A673 (cell line): ENCODE measurements around the gene FREY1. TPM values are rescaled to one million over a fixed set of nuclear protein-coding genes. Genes with fewer than 3 reads are reported as not detected.

Experiments used
- BruUV-seq: library from RNA; stranded (reverse); fragments of 400-500 nt; replicated peaks from 2 replicates; lab custom pipeline; 2021; lab: Mats Ljungman, UMichigan
- CTCF ChIA-PET: fragments of 300-600 bp; sonication (Branson Sonifier 250); formaldehyde crosslinking; loops from one replicate; lab custom pipeline; 2022; ENCODE audit warnings: antibody characterized with exemption; lab: Charles Lee
- POLR2A ChIA-PET: fragments of 300-600 bp; sonication (Branson Sonifier 250); formaldehyde crosslinking; loops from one replicate; lab custom pipeline; 2022; ENCODE audit warnings: antibody characterized with exemption; ENCODE audit not compliant: low non-redundant PET; lab: Charles Lee
- DNase-seq: peaks from one replicate; pipeline ENCODE4 v3.0.0-alpha.2; 2015; ENCODE audit warnings: low spot score
- H3K27ac ChIP-seq: fragments of 200-600 bp; sonication (generic); 2 replicates; pipeline ENCODE4 v1.5.1; 2016; ENCODE audit warnings: mixed run types, low read depth, mild to moderate bottlenecking, mixed read lengths, antibody characterized with exemption, low read length; ENCODE audit not compliant: poor library complexity, severe bottlenecking
- H3K27me3 ChIP-seq: fragments of 200-600 bp; sonication (generic); replicated peaks from 2 replicates; pipeline ENCODE4 v1.6.1; 2017; ENCODE audit warnings: mixed run types, low read depth, mild to moderate bottlenecking, mixed read lengths, antibody characterized with exemption, low read length; ENCODE audit not compliant: insufficient read depth, poor library complexity
- H3K36me3 ChIP-seq: fragments of 200-600 bp; sonication (generic); 2 replicates; pipeline ENCODE4 v1.6.1; 2016; ENCODE audit warnings: mixed run types, mild to moderate bottlenecking, mixed read lengths, antibody characterized with exemption, low read length; ENCODE audit not compliant: insufficient read depth, poor library complexity, severe bottlenecking
- H3K4me1 ChIP-seq: fragments of 200-600 bp; sonication (generic); 2 replicates; pipeline ENCODE4 v1.6.1; 2017; ENCODE audit warnings: mixed run types, mild to moderate bottlenecking, mixed read lengths, antibody characterized with exemption, low read length; ENCODE audit not compliant: insufficient read depth, poor library complexity, severe bottlenecking
- H3K4me3 ChIP-seq: fragments of 200-600 bp; sonication (generic); 2 replicates; pipeline ENCODE4 v1.5.1; 2016; ENCODE audit warnings: low read depth, mixed run types, mild to moderate bottlenecking, mixed read lengths, low read length; ENCODE audit not compliant: poor library complexity, severe bottlenecking
- H3K9me3 ChIP-seq: fragments of 200-600 bp; sonication (generic); 2 replicates; pipeline ENCODE4 v1.6.1; 2016; ENCODE audit warnings: mixed run types, low read depth, mild to moderate bottlenecking, mixed read lengths, antibody characterized with exemption, low read length; ENCODE audit not compliant: poor library complexity, severe bottlenecking
- CTCF ChIP-seq: fragments of 300-800, 200-600 bp; sonication (generic); conservative IDR thresholded peaks from 2 replicates; pipeline ENCODE4 v1.5.1; 2017; ENCODE audit warnings: low read depth, mild to moderate bottlenecking, antibody characterized with exemption, low read length, moderate library complexity, mixed read lengths
- EZH2 ChIP-seq: fragments of 200-600 bp; sonication (generic); IDR thresholded peaks from 2 replicates; pipeline ENCODE4 v1.6.1; 2017; ENCODE audit warnings: borderline replicate concordance, low read depth, mild to moderate bottlenecking, mixed read lengths, antibody characterized with exemption, low read length; ENCODE audit not compliant: poor library complexity, severe bottlenecking
- intact Hi-C: fragments of 100-400 bp; cut with micrococcal nuclease; formaldehyde crosslinking; loops from one replicate; pipeline ENCODE4 v1.10.0; 2022; ENCODE audit not compliant: unreplicated experiment
- total RNA-seq: library from RNA; stranded (reverse); gene quantifications from 2 replicates; pipeline ENCODE4 v1.2.3, GENCODE V29; 2021

The FREY1 gene
- total RNA-seq, 1 experiment from 2014 or later, result 3.8 TPM

DNA sequence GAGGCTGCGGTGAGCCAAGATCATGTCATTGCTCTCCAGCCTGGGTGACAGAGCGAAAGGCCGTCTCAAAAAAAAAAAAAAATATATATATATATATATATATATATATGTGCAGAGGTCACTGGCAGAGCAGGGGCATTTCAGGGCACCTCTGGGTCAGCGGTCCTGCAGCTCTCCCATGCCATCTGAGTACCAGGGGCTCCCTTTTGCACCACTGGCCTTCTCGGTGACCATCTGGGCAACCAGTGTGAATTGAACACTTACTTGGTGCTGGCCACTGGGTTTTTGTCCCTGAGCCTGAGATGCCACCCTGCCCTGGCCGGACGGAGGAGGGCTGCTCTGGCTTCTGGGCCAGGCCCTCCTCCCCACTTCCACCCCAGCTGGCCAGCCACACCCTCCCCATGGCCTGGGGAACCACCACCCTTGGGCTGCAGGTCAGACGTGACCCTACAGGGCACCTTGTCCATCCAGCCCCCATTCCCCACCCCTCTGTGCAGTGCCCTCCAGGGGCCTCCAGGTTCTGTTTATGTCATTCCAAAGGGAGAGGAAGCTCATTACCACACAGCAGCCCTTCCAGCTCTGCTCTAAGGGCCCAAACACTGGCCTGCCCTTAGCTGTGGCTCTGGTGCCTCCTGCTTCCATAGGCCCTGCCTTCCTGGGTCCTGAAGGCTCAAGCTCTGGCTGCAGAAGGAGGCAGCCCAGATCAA lies 11.4 kb downstream of the FREY1 start:
- CTCF ChIA-PET, result no interaction called here

GRCh38 chr11:45894555-45895247 lies 12.4 kb downstream of the FREY1 start:
- intact Hi-C loops, result no loop called here
- H3K4me3 ChIP-seq, result no peak overlapping the region
- H3K27ac ChIP-seq, result no peak overlapping the region
- no peak for DNase-seq
- POLR2A ChIA-PET, result no interaction called here
- no peaks in the 10 kb centered on the region for H3K36me3 ChIP-seq
- TF ChIP-seq CTCF (no peak), EZH2 (no peak)
- CTCF ChIA-PET, result no interaction called here
- no peaks in the 10 kb centered on the region for H3K9me3 ChIP-seq
- peaks cover 16% of the 10 kb centered on the region for H3K4me1 ChIP-seq
- no peaks in the 10 kb centered on the region for H3K27me3 ChIP-seq
- no TSS peak for BruUV-seq

More for the DNA sequence above, 11.4 kb downstream of the FREY1 start:
- Histone ChIP-seq H3K27ac (no peak overlapping the region), H3K4me3 (no peak overlapping the region), H3K27me3 (no peaks in the 10 kb centered on the region), H3K36me3 (no peaks in the 10 kb centered on the region), H3K9me3 (no peaks in the 10 kb centered on the region), H3K4me1 (peaks cover 21% of the 10 kb centered on the region)
- intact Hi-C loops, result no loop called here
- no TSS peak for BruUV-seq
- TF ChIP-seq EZH2, result no peak
- TF ChIP-seq CTCF, result no peak
- POLR2A ChIA-PET, result interaction anchor here (0.5 kb wide), 1 partner anchor 121 kb away, joined by 5 read pairs; no protein-coding TSS in a partner anchor
- no peak for DNase-seq

DNA sequence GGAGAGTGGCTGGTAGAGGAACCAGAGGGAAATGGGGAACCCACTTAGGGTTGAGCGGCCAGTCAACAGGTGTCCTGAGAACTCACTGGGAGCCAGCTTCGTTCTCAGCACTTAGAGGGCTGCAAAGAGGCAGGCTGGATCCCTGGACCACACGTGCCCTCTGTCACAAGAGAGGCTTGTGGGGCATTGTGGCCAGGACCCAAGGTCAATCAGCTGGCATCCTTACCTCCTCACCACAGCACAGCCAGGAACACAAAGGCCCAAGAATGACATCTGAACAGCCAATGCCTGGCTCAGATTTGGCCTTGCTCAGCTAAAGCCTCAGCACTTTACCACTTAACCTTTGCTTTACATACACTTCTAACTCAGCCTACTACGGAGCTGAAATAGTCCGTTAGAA lies 14.2 kb downstream of the FREY1 start:
- H3K27me3 ChIP-seq, result no peaks in the 10 kb centered on the region
- no peak for TF ChIP-seq EZH2
- TF ChIP-seq CTCF, result no peak
- no peaks in the 10 kb centered on the region for H3K9me3 ChIP-seq
- H3K4me3 ChIP-seq, result no peak overlapping the region
- H3K36me3 ChIP-seq, result no peaks in the 10 kb centered on the region
- no peak for DNase-seq
- H3K27ac ChIP-seq, result no peak overlapping the region
- intact Hi-C loops, result no loop called here
- no TSS peak for BruUV-seq
- ChIA-PET CTCF (no interaction called here), POLR2A (no interaction called here)
- H3K4me1 ChIP-seq, result peaks cover 8% of the 10 kb centered on the region
